Epithelial cell of umbilical artery (primary cell): ENCODE results near the gene AEBP1. TPM values are rescaled to one million over a fixed set of nuclear protein-coding genes. Genes with fewer than 3 reads are reported as not detected.

Experiments used
- total RNA-seq: library from RNA; depleted of rRNA; stranded (reverse); fragments of >200 nt; gene quantifications from 2 replicates; pipeline ENCODE4 v1.2.3, GENCODE V29; 2014

Gene AEBP1
- total RNA-seq = 4.7 and 5.8 TPM in 2 replicates

GRCh38 chr7:44103923-44104859, at the start of gene AEBP1:
AEBP1 (plus strand) TSS chr7:44104345; CDS start chr7:44104666, 321 bp downstream.

DNA sequence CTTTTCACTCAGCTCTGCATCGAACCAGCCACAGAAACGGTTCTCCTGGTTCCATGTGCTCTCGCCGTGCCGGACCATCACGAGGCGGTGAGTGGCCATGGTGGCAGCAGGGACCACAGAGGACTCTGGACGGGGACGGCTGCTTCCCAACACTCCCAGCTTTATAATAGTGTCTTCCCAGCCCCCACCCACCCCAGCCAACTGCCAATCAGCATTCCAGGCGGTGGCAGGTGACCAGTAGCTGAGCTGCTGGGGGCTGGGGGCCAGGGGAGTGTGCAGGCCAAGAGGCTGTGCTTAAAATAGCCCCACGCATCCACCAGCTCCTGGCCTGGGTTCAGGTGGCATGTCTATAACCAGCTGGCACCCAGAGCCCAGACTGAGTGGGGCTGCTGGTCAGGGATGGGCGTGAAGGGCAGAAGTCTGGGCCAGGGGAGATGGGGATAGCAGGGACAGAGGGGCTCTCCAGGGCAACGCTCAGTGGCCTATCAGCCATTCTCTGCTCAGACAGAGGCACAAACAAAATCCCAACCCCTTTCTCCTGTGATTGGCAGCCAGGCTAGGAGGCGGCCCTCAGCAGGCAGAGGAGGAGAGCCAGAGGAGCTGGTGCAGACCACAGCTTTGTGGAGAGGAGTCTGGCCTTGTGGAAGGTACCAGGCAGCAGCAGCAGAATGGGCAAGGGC, 38.6 kb upstream of the AEBP1 start, which contains the start of gene PGAM2:
TSS of gene PGAM2 (minus strand) at position 137 of the 680 bp plus-strand sequence. CDS start at position 99, 38 bp downstream.

GRCh38 chr7:44123190-44124003, 19.3 kb downstream of the AEBP1 start, which contains the start of gene POLD2:
POLD2 (minus strand) TSS chr7:44123548; CDS start chr7:44122053, 1,495 bp downstream.

GRCh38 chr7:44141221-44141850, 37.2 kb downstream of the AEBP1 start, which contains the start of gene MYL7:
MYL7 (minus strand) TSS chr7:44141332; CDS start chr7:44141305, 27 bp downstream.

Other genes with a start within 250 kb of the AEBP1 start
- 85.0 and 89.0 TPM in 2 replicates for gene MRPS24, start 234.8 kb upstream of the AEBP1 start, total RNA-seq
- gene URGCP, start 197.7 kb upstream of the AEBP1 start, total RNA-seq = 20.5 and 35.4 TPM in 2 replicates
- gene UBE2D4, start 177.9 kb upstream of the AEBP1 start, total RNA-seq = 6.8 and 7.4 TPM in 2 replicates
- gene SPDYE1, start 106.4 kb upstream of the AEBP1 start, total RNA-seq = not detected in 2 replicates
- 158 and 167 TPM in 2 replicates for gene DBNL, start 59.6 kb upstream of the AEBP1 start, total RNA-seq
- not detected in 2 replicates for gene PGAM2, start 38.8 kb upstream of the AEBP1 start, total RNA-seq
- 6.8 and 8.2 TPM in 2 replicates for gene POLM, start 21.8 kb upstream of the AEBP1 start, total RNA-seq
- 75.7 and 83.1 TPM in 2 replicates for gene POLD2, start 19.2 kb downstream of the AEBP1 start, total RNA-seq
- gene MYL7, start 37.0 kb downstream of the AEBP1 start, total RNA-seq = not detected in 2 replicates
- 0.15 and 1.3 TPM in 2 replicates for gene GCK, start 85.1 kb downstream of the AEBP1 start, total RNA-seq
- 91.6 and 114 TPM in 2 replicates for gene YKT6, start 96.6 kb downstream of the AEBP1 start, total RNA-seq
- 0.15 and 1.6 TPM in 2 replicates for gene CAMK2B, start 221.2 kb downstream of the AEBP1 start, total RNA-seq